MCF 10A (cell line): ENCODE measurements around the gene COL28A1. TPM values are rescaled to one million over a fixed set of nuclear protein-coding genes. Genes with fewer than 3 reads are reported as not detected.

Source experiments
- BruUV-seq: library from RNA; stranded (reverse); fragments of 400-500 nt; replicated peaks from 2 replicates; lab custom pipeline; 2021; lab: Mats Ljungman, UMichigan
- CTCF ChIA-PET: fragments of 300-600 bp; sonication (Branson Sonifier 250); formaldehyde crosslinking; extraction: SDS; loops from one replicate; lab custom pipeline; 2021; ENCODE audit warnings: antibody characterized with exemption, inconsistent platforms; lab: Yijun Ruan, JAX
- POLR2A ChIA-PET: fragments of 300-600, 350-650 bp; sonication (Branson Sonifier 250); formaldehyde crosslinking; extraction: SDS; loops from one replicate; lab custom pipeline; 2020; ENCODE audit warnings: antibody characterized with exemption, inconsistent platforms; lab: Yijun Ruan, JAX
- DNase-seq: peaks from one replicate; pipeline ENCODE4 v3.0.0-alpha.2; 2018; ENCODE audit not compliant: unreplicated experiment
- H3K27ac Mint-ChIP-seq: one replicate; pipeline ENCODE4 v1.8.0; 2022; ENCODE audit warnings: mild to moderate bottlenecking, low read depth, mixed read lengths; ENCODE audit not compliant: unreplicated experiment
- H3K27me3 Mint-ChIP-seq: one replicate; pipeline ENCODE4 v1.8.0; 2022; ENCODE audit warnings: mixed read lengths; ENCODE audit not compliant: insufficient read depth, unreplicated experiment
- H3K36me3 Mint-ChIP-seq: one replicate; pipeline ENCODE4 v1.8.0; 2022; ENCODE audit warnings: mild to moderate bottlenecking, moderate library complexity, mixed read lengths; ENCODE audit not compliant: insufficient read depth, unreplicated experiment
- H3K4me1 Mint-ChIP-seq: one replicate; pipeline ENCODE4 v1.8.0; 2022; ENCODE audit warnings: mixed read lengths; ENCODE audit not compliant: insufficient read depth, unreplicated experiment
- H3K4me3 Mint-ChIP-seq: one replicate; pipeline ENCODE4 v1.8.0; 2022; ENCODE audit warnings: mild to moderate bottlenecking, moderate library complexity, mixed read lengths; ENCODE audit not compliant: unreplicated experiment
- H3K9me3 Mint-ChIP-seq: one replicate; pipeline ENCODE4 v1.8.0; 2022; ENCODE audit warnings: mixed read lengths; ENCODE audit not compliant: unreplicated experiment
- intact Hi-C: fragments of 100-400 bp; cut with micrococcal nuclease; formaldehyde crosslinking; loops from 2 replicates; pipeline ENCODE4 v1.14.1; 2022
- total RNA-seq: library from RNA; stranded (reverse); gene quantifications from 2 replicates; pipeline ENCODE4 v1.2.3, GENCODE V29; 2022
- TF ChIP-seq, protein P1 (sequence below): fragments of 200-600 bp; IDR thresholded peaks from one replicate; pipeline ENCODE4 v1.8.0; 2022; ENCODE audit warnings: antibody characterized with exemption, mild to moderate bottlenecking; ENCODE audit not compliant: unreplicated experiment

COL28A1 gene
- total RNA-seq, 1 experiment from 2014 or later: 0.96 TPM

DNA sequence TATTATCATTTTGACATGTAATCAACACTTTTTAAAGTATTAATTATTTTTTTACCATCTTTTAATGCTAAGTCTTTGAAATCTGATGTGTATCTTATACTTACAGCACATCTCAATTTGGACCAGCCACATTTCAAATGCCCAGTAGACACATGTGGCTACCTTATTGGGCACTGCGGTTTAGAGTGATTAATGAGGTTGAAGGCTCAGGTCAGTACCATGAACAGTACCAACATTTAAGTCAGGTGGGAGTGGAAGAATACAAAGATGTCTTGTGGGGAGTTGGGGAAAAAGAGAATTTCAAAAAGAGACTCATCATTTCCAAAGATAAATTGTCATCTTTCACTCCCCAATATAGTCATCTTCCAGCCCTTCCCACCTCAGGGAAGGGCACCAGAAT lies 40.5 kb downstream of the COL28A1 start:
- H3K4me1 Mint-ChIP-seq: peaks cover 32% of the 10 kb centered on the region
- no peaks in the 10 kb centered on the region for H3K9me3 Mint-ChIP-seq
- no peak overlapping the region for H3K4me3 Mint-ChIP-seq
- POLR2A ChIA-PET: interaction anchor here (1.0 kb wide), 1 partner anchor 56 kb away, joined by 3 read pairs; no protein-coding TSS in a partner anchor
- TF ChIP-seq, protein P1, sequence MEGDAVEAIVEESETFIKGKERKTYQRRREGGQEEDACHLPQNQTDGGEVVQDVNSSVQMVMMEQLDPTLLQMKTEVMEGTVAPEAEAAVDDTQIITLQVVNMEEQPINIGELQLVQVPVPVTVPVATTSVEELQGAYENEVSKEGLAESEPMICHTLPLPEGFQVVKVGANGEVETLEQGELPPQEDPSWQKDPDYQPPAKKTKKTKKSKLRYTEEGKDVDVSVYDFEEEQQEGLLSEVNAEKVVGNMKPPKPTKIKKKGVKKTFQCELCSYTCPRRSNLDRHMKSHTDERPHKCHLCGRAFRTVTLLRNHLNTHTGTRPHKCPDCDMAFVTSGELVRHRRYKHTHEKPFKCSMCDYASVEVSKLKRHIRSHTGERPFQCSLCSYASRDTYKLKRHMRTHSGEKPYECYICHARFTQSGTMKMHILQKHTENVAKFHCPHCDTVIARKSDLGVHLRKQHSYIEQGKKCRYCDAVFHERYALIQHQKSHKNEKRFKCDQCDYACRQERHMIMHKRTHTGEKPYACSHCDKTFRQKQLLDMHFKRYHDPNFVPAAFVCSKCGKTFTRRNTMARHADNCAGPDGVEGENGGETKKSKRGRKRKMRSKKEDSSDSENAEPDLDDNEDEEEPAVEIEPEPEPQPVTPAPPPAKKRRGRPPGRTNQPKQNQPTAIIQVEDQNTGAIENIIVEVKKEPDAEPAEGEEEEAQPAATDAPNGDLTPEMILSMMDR: no peak
- CTCF ChIA-PET: interaction anchor here (1.0 kb wide), 1 partner anchor 71 kb away, joined by 3 read pairs; no protein-coding TSS in a partner anchor
- no peak overlapping the region for H3K27ac Mint-ChIP-seq
- H3K27me3 Mint-ChIP-seq: no peaks in the 10 kb centered on the region
- intact Hi-C loops: no loop called here
- no TSS peak for BruUV-seq
- DNase-seq: no peak
- H3K36me3 Mint-ChIP-seq: no peaks in the 10 kb centered on the region

DNA sequence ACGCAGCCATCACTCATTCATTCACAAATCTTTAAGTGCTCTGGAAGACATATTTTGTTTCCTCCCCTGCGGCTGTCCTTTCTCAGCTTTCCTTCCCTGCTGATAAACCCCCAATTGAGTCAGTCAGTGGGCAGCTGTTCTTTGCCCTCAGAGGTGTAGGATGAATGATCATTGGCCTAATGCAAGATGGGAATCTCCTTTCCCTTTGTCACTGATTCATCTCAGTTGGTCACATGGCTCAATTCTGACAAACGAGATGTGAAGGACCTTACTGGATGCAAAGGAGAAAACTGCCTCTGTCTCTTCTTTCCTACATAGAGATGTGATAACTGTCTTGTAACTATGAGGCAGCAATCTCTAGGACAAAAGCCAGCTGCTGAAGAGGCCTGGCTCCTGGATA lies 44.6 kb downstream of the COL28A1 start:
- intact Hi-C loops: no loop called here
- TF ChIP-seq, protein P1: no peak

DNA sequence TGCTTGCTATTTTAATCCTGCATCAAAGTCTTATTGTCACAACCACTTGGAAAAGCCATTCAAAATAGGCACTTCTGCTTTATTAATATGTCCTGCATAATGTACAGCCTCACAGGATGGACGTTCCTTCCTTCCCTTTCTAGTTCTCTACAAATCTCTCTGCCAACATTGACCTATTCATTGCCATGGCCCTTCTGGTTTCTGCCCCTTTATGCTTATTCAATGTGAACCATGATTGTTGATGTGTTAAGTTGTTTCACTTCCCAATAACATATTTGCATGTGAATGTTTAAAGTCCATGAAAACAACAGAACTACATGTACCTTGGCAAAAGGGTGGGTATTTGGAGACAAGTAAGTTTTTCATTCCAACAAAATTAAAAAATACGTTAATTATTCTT lies 45.7 kb downstream of the COL28A1 start:
- CTCF ChIA-PET: interaction anchor here (0.6 to 3.2 kb wide), 5 partner anchors 29 to 67 kb away, joined by 3 to 8 read pairs (median 4); no protein-coding TSS in a partner anchor
- Mint-ChIP-seq H3K9me3 (no peaks in the 10 kb centered on the region), H3K27ac (peak overlapping the region; percentile 71), H3K27me3 (no peaks in the 10 kb centered on the region), H3K36me3 (no peaks in the 10 kb centered on the region), H3K4me1 (peaks cover 27% of the 10 kb centered on the region), H3K4me3 (peak overlapping the region; percentile 1)
- POLR2A ChIA-PET: interaction anchor here (0.6 to 7.0 kb wide), 12 partner anchors 40 to 308 kb away, joined by 3 to 76 read pairs (median 8); partner anchors contain the start of genes C1GALT1 and UMAD1
- TF ChIP-seq, protein P1: no peak
- DNase-seq: no peak
- intact Hi-C loops: no loop called here
- no TSS peak for BruUV-seq

More for the DNA sequence above, 44.6 kb downstream of the COL28A1 start:
- H3K36me3 Mint-ChIP-seq: no peaks in the 10 kb centered on the region
- no TSS peak for BruUV-seq
- DNase-seq: peak; percentile 21
- peak overlapping the region; percentile 71 for H3K27ac Mint-ChIP-seq
- H3K4me3 Mint-ChIP-seq: no peak overlapping the region
- H3K27me3 Mint-ChIP-seq: no peaks in the 10 kb centered on the region
- H3K4me1 Mint-ChIP-seq: peaks cover 30% of the 10 kb centered on the region
- ChIA-PET POLR2A (interaction anchor here (1.1 to 7.0 kb wide), 10 partner anchors 39 to 309 kb away, joined by 3 to 76 read pairs (median 12); partner anchors contain the start of genes C1GALT1, MIOS and UMAD1), CTCF (interaction anchor here (3.2 kb wide), 1 partner anchor 68 kb away, joined by 6 read pairs; no protein-coding TSS in a partner anchor)
- H3K9me3 Mint-ChIP-seq: no peaks in the 10 kb centered on the region

DNA sequence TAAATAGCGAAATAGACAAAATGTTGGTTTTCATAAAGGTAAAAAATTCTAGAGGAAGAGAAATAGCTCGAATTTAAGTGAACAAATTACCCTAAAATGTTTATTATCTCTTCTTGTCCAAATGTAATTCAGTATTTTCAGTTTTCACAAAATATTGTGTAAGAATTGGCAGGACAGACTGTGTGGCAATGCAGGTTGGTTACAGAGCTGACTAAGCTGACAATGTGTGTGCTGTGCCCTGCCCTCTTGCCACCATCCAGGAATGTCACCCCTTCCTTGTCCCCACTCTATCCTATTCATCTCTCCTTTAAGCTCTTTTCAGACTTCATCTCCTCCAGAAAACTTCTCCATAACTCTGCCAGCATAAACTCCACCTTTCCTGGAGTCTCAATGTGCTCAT lies 46.1 kb downstream of the COL28A1 start:
- no peaks in the 10 kb centered on the region for H3K9me3 Mint-ChIP-seq
- intact Hi-C loops: no loop called here
- ChIA-PET CTCF (interaction anchor here (0.6 to 3.2 kb wide), 7 partner anchors 11 to 387 kb away, joined by 3 to 8 read pairs (median 4); no protein-coding TSS in a partner anchor), POLR2A (interaction anchor here (0.6 to 7.0 kb wide), 13 partner anchors 44 to 308 kb away, joined by 3 to 76 read pairs (median 4); partner anchors contain the start of gene UMAD1)
- peaks cover 27% of the 10 kb centered on the region for H3K4me1 Mint-ChIP-seq
- no TSS peak for BruUV-seq
- DNase-seq: peak; percentile 67
- TF ChIP-seq, protein P1: no peak
- H3K4me3 Mint-ChIP-seq: peak overlapping the region; percentile 1
- peak overlapping the region; percentile 71 for H3K27ac Mint-ChIP-seq
- no peaks in the 10 kb centered on the region for H3K36me3 Mint-ChIP-seq
- H3K27me3 Mint-ChIP-seq: no peaks in the 10 kb centered on the region
